Loucy (cell line): ENCODE results near the gene PDYN.

Source experiments
- EZH2phosphoT487 ChIP-seq: fragments of 200-600 bp; IDR thresholded peaks from 2 replicates; pipeline ENCODE4 v1.6.1; 2018; ENCODE audit warnings: antibody characterized with exemption, mild to moderate bottlenecking, moderate library complexity, borderline replicate concordance
- TF ChIP-seq, protein P1 (sequence below): fragments of 200-600 bp; sonication (generic); conservative IDR thresholded peaks from 2 replicates; pipeline ENCODE4 v1.5.1; 2014; ENCODE audit warnings: mild to moderate bottlenecking, antibody characterized with exemption, low read length

DNA sequence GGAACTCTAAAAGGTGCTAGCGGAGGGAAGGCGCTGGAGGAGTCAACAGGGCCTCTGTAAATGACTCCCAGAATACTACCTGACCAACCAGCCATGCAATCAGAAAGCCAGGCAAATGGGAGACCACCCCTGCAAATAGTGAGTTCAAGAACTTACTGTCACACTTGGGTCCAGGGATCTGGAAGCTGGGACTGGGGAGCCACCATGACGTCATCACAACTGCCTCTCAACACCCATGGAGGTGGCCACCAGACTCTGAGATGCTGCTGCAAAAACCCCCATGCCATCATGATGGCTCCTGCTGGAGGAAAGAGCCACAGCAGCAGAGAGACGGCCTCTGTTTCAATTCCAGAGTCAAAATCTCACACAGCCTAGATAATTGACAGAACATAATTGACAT, 8.5 kb upstream of the PDYN start:
- TF ChIP-seq, protein P1, sequence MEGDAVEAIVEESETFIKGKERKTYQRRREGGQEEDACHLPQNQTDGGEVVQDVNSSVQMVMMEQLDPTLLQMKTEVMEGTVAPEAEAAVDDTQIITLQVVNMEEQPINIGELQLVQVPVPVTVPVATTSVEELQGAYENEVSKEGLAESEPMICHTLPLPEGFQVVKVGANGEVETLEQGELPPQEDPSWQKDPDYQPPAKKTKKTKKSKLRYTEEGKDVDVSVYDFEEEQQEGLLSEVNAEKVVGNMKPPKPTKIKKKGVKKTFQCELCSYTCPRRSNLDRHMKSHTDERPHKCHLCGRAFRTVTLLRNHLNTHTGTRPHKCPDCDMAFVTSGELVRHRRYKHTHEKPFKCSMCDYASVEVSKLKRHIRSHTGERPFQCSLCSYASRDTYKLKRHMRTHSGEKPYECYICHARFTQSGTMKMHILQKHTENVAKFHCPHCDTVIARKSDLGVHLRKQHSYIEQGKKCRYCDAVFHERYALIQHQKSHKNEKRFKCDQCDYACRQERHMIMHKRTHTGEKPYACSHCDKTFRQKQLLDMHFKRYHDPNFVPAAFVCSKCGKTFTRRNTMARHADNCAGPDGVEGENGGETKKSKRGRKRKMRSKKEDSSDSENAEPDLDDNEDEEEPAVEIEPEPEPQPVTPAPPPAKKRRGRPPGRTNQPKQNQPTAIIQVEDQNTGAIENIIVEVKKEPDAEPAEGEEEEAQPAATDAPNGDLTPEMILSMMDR = no peak
- no peak for TF ChIP-seq EZH2phosphoT487
